HG02763 (cell line): ENCODE results near the gene MARCHF3.
"Not testable (repeated sequence)": the region's sequence is repeated elsewhere in the genome, so short reads cannot be mapped to it uniquely, and the experiment has no call there.

Source experiments
- ATAC-seq: cut with Tn5 transposase; IDR thresholded peaks from one replicate; pipeline ENCODE4 v1.9.1; 2021; ENCODE audit warnings: mild to moderate bottlenecking, moderate library complexity; ENCODE audit not compliant: unreplicated experiment

The MARCHF3 gene

DNA sequence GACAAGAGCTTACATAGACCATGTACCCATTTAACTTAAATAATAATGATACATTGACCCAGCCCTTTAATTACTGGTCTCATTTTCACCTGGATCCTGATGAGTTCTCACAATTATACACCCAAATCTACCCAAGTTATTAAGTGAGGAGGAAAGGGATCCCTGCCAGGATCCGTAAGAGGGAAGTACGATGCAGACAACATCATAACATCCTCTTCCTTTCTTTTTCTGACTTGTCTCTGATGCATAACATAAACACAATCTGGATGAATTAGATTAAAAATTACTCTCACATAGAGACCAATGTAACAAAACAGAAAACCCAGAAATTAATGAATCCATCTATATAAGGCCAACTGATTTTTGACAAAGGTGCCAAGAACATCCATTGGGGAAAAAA, 17.0 kb downstream of the MARCHF3 start:
- ATAC-seq = no peak

DNA sequence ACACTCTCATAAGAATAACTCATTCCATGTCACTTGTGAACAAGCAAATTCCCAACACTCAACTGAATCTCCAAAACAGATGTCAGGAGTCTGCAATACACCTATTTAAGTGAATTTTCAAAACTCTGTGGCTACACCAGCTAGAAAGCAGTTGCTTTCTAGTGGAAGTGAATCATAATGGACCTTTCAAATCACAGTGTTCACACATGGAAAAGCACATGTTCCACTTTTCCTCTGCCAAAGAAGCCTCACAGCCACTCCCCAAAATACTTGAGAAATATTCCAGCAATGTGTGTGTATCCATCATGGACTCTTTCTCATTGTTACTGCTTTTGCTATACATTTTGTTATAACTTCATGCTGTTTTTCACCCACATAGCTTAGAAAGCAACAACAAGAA, 17.4 kb downstream of the MARCHF3 start:
- no peak for ATAC-seq

DNA sequence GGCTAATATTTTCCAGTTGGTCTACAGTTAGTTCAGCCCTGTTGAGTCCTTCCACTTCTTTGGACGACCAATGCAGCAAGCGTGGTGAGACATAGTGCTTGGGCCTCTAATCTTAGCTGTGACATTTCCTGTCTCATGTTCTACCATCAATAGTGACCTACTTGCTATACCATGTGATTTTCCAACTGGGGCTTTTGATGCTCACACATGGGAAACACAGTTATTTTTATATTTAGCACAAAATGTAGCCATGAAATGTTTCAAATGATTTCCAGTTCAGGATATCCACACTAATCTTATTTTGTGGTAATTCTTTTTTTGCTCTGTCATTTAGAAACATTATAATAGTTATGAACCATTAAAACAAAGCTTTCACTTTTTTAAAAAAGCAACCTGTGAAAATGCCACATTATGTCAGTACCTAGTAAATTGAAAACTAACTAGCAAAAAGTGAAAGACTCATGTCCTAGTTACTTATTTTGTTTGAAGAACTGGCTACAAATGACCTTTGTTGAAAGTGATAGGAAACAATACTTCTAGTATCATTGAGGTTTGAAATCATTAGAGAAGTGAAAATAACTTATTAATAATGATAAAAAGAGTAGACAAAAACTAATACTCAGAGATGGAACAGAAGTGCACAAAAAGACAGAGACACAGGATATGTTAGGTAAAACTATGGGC, 18.3 kb downstream of the MARCHF3 start:
- ATAC-seq = peak; percentile 71

DNA sequence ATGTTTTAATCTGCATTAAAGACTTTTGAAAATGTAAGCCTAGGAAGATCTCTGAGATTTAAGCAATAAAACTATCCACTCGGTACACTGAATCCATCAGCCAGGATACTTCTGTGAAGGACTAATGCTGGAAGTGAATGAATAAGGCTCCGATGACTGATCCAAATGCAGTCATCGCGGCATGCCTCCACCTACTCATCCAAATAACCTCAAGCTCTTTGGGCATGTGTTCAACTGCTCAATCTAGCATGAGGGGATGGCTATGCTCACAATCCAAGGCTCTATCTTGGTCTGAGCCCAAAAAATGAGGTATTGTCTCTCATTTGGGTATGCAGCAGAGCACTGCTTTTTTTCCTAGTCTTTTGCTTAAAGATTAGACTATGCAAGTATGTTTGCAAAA, 19.2 kb downstream of the MARCHF3 start:
- no peak for ATAC-seq

DNA sequence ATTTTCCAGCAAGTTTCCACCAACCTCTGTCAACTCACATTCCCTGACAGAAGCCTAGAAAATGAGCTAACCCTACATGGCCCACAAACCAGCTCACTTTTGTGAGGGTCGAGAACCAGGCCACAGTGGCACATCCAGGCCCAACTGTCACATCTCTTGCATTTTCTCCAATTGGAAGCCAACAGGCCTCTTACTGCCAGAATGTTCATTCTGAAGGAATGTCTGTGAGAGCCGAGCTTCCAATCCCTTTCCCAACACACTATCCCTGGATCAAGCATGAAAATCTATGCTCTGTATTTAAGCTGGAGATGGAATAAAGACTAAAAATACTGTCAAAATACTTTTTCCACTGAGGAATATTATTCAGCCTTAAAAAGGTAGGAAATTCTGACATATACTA, 20.0 kb downstream of the MARCHF3 start:
- no peak for ATAC-seq

DNA sequence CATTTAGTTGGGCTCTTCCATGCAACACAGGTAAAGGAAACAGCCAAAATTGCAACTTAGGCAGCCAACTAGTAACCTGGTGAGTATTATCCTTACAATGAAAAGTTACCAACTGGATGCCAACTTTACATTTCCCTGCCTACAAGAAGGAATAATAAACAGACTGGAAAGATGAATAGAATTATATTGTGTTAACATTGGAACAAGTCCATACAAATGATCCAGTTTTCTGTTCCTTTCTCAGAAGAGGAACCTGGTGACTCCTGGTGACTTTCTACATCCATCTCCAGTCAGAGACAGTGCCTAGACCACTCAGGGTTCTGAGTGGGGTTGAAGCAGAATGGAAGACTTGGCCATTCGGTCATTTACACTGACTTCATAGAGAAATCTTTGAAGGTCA, 20.6 kb downstream of the MARCHF3 start:
- ATAC-seq = no peak

DNA sequence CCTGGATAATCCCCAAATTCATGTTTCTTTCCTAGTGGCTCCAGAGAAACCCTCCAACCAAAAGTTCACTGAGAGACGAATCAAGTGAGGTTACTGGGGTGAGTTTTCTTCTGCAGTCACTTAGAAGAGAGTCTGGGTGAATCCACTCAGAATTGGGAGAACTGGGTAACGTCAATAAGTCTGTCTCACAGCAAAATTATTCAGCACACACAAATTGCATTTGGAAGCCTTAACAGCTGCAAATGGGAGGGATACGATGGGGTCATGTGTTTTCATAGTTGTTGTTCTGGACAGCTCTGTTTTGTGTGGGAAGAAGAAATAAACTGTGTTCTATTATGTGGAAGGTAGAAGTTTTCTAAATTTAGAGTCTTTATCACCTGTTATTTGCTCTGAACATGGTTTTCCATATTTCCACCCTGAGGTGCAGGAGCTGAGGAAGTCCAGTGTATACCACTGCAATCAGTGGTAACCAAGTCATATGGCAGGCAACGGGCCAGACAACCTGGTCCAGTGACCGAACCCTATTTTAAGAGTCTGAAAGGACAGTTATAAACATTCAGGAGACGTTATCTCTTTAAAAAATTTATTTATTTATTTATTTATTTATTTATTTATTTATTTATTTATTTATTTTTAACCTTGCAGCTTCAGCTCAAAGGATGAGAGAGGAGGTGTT, 21.9 kb downstream of the MARCHF3 start:
- no peak for ATAC-seq

DNA sequence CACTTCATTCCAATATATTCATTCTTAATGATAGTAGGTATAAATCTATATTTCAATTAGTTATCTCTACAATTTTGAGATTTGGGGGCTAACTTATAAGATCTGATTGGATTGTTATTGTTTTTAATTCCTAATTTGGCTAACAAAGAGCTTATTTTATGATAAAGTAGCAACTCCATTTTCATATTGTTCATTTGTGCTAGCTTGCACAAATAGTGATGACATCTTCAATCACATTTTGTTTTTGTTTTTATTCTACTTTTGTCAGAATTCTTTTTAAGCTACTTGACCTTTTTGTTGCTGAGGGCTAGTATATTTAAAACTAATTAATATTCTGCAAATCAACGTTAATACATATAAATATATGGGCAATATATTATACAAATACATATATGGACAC, 22.8 kb downstream of the MARCHF3 start:
- ATAC-seq = no peak

DNA sequence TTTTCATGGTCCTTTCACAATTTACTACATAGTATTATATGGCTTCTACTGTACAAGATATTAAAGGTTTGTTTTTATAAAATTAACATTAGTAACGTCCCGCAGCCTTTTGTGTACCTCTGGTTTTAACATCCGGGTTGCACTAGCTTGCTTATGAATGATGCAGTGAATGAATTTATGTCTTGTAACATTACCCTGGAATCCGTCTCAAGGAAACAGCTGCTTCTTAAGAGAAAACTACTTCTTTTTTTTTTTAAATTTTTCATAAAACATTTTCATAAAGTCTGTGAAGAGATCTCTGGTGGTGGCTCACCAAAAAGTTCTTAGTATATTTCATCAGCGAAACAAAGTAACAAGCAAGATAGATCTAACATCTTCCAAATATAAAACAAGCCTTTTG, 23.6 kb downstream of the MARCHF3 start:
- ATAC-seq = no peak

DNA sequence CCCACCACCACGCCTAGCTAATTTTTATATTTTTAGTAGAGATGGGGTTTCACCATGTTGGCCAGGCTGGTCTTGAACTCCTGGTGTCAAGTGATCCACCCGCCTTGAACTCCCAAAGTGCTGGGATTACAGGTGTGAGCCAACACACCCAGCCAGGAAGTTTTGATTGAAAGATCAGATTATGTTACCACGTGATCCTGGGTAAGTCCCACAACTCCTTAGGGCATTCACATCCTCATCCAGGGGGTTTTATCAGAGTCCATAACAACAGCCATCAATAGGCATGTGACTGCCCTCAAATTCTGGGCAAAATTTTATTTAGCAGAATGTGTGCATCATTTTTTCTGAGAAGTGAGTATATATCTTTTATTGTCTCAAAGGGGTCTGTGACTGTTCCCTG, 25.1 kb downstream of the MARCHF3 start:
- ATAC-seq = not testable (repeated sequence)

DNA sequence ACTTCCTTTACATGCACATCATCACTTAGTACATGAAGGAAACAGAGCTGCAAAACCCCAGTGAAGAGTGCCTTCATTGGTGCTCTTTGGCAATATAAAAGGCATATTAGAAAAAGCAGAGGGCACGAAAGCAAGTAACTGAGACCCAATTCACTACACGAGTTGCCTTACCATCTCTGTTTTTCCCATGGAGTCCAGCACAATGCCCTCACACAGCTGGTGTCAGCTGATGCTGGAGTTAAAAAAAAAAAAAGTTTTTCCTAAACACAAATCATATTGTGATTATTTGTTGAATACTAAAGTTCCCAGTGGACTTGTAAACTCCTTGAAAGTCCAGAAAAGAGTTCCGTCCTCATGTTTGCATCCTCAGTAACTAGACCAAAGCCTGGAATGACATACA, 25.6 kb downstream of the MARCHF3 start:
- ATAC-seq = no peak

DNA sequence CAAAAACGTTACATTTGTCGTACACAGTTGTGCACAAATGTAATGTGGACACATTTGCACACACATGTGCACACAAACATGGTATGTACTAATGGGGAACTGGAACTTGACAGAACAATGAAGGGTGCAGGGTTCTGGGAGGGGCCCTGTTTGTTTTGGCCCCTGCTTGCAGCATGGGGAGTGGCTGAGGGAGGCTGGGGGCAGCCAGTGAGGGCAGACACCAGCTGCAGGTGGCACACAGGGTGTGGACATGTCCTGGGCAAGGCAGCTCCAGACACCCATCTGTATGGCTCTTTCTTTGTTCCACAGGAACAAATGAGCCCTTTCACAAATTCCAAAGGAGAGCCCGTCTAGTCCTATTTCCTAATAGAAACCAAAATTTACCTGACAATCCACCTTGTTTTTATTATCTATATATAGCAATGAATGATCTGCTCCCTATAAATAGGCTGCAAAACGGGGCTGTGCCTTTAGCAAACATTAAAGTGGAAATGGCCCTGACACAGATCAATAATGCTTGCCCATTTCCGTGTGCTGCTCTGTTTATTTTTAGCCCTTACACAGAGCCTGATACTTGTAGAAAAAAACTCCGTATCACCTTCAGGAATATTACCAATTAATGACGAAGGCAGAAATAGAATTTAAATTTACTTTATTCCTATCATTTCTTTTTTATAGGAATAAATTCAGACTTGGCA, 26.4 kb downstream of the MARCHF3 start:
- no peak for ATAC-seq

DNA sequence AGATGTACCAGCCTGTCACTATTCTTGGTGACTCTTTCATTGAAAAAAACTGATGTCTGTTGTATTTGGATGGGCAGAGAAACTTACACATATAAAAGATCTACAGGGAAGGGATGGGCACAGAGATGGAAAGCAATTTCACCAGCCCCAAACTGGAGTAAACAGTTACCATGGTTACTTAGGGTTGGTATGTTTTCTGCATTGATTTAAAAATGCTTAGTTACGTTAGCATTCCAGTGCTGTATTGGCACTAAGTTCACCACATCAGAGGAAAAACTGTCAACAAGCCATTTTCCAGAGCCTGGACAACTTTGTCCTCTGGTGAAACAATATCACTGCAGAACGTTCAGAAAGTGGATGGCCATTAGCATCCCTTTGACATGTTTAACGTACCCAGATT, 28.0 kb downstream of the MARCHF3 start:
- no peak for ATAC-seq

DNA sequence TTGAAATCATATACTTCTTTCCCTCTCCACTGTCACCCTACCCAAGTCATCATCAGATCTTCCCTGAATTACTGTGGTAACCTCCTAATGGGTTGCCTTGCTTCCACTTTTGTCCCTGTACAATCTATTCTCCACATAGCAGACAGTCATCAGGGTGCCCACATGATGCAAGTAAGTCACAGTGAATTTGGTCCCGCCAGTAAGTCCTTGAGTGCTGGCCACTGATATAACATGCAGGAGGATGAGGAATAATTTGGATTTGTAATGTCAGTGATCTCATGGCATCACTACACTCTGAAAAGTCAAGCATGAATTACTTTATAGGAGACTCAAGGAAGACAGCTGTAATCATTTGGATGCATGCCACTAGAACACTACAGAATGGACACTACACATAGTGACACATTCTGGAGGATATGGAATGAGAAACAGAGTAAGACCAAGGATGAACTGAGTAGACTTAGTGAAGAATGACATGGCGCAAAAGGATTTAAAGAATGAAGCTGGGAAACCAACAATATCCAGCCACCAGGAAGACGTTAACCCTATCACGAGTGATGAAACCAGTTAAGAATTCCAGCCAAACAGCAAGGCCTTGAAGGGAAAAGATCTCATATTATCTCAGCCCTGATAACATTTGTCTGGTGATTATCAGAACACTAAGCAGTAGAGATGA, 28.6 kb downstream of the MARCHF3 start:
- ATAC-seq = no peak

DNA sequence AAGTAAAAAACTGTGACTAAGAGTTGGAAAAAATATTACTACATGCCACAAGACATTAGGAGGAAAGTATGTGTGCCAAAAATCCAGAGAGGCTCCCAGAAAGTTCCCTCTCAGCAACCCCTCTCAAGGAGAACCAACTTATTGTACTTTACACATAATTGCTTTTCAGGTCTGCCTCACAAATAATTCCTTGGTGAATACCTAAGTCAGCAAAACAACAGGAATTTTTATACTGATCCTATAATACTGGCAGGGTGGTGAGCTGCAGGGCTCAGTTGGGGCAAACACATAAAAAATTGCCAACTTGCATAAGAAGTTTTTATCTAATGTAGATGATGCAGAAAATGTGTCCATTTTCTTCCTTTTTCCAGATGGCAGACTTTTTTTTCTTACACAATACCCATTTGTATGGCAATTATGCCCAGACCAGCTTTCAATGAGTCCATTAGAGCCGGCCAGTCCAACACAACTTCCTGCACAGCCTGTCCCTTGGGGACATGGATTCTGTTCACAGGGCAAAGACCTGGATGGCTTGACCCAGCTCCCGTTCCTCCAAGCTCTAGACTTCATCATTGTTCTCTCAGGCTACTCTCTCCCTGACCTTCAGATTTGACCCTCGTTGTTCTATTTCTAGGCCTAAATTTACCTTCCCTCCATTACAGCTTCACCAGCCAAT, 31.3 kb downstream of the MARCHF3 start:
- no peak for ATAC-seq

DNA sequence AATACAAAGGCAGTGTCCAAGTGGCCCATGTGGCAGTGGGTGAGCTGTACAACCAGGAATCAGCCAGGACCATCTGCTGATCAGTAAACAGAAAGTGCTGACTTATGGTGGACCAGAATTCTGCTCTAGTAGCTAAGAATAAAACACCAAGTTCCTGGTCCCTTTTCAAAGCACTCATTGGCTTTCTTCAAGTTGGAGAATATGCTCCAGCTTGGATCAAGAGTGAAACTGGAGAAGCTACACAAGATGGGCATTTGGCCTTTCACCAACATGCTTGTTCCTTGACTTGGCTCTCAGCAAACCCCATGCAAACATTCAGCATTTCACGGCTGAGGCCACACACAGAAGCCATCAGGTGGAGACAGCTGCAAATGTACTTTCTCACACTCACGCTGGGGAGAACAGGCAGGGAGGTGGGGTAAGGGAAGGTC, 32.1 kb downstream of the MARCHF3 start:
- ATAC-seq = peak; percentile 77

DNA sequence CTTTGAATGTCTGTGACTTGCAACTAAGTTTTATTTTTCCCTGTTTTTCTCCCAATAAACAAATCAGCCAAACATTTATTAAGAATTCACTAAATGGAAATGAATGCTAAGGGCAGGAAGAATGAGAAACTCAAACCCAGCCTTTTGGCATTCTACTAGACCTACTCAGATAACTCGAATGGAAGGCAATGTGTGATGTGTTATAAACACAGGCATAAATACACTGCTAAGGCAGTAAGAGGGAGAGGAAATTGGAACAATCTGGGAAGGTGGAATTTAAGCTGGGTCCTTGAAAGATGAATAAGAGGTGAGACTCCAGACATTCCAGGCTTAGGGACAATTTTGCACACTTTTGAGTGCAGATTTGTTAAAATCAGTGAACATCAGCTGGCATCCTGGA, 34.7 kb downstream of the MARCHF3 start:
- ATAC-seq = no peak

DNA sequence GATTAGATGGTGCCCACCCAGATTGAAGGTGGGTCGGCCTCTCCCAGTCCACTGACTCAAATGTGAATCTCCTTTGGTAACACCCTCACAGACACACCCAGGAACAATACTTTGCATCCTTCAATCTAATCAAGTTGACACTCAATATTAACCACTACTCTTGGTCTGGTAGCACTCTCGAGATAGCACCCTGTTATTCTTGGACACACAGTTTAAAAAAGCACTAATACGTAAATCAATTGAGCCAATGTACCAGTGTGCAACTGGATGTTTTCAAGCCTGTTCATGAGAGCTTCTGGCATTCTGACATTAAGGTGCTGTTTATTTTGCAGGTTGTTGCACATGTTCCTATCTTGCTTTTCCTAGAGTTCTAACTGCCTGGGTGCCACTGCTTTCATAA, 35.3 kb downstream of the MARCHF3 start:
- no peak for ATAC-seq

DNA sequence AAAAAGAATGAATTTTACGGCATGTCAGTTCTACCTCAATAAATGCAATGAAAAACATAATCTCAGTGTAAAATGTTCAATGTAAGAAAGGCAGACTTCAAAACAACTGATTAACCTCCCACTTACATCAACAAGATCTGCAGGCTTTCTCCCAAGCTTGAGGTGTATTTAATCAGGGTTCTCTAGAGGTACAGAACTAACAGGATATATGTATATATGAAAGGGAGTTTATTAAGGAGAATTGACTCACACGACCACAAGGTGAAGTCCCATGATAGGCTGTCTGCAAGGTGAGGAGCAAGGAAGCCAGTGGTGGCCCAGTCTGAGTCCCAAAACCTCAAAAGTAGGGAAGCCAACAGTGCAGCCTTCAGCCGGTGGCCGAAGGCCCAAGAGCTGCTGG, 35.9 kb downstream of the MARCHF3 start:
- no peak for ATAC-seq

DNA sequence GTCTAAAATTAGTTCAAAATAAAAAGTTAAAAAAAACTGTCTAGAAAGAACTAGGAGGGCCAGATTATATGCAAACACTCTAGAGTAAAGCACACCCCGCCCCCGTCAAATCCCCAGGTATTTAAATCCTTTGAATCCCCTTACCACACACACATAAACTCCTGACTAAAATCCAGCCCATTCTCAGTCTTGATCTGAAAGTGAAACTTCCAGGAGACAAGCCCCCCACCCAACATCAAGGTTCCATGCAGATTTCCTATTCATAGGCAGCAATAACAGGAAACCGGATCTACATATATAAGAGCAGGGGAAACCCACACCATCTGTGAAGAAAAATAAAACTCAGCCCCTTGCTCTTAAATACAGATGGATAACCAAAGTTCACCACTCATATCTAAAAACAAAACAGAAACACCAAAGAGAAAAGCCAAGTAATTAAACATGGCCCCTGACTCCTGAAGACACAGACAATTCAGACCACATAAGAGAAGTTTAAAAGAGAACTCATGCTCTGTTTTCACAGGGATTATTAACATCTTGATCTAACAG, 42.3 kb downstream of the MARCHF3 start:
- ATAC-seq = peak; percentile 85
